Left lobe of liver (tissue), 2 donors: ENCODE data around the gene AIF1. TPM values are rescaled to one million over a fixed set of nuclear protein-coding genes. Genes with fewer than 3 reads are reported as not detected.
A peak's percentile ranks its signal among the peaks of the same experiment; 100 is the strongest.

Experiments used
- ATAC-seq: fragments of 200-7000 bp; cut with Tn5 transposase; one replicate; pipeline ENCODE4 v1.9.1; 2020; ENCODE audit warnings: mild to moderate bottlenecking, moderate library complexity
- DNase-seq: peaks from one replicate; pipeline ENCODE4 v3.0.0-alpha.2; 2020; ENCODE audit warnings: low spot score
- total RNA-seq: library from RNA; stranded (reverse); gene quantifications from one replicate; pipeline ENCODE4 v1.2.1, GENCODE V29; 2021
- donor health status: DM: no; HTN: no; CAD: no; lungs with moderate emphysema.
- donor health status: DM: no; HTN: yes; CAD: no.

Gene AIF1
- 7.2 TPM for total RNA-seq

DNA sequence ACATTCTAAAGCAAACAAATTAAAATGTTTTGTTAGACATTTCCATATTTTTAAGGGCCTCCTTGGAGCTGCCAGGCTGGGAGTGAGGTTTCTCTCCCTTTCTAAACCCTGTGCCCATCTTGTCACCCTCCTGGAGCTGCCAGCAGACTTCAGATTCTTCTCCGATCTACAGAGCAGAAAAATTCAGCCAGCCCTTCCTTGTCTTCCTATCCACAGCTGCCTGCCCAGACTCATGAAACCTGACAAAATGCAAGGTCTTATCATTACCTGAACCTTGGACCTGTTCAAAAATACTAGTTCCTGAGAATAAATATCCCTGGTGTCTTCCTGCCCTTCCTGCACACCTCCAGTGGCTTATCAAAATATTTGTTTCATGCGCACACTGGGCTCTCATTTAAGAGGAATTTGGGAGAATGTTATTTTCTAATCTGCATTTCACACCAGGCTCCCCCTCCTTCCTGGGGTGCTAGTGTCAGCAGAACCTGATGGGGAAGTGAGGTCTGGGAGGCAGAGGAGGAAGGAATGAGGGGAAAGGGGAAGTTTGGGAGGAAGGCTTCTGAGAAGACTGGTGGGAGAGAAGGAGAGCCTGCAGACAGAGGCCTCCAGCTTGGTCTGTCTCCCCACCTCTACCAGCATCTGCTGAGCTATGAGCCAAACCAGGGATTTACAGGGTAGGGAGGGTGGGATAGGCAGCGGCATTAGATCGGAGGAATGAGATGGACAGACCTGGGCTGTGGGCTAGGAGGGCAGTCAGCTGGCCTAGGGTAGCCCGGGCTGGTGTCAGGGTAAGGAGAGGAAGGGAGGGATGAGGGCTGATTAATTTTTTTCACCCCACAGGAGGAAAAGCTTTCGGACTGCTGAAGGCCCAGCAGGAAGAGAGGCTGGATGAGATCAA is at the start of gene AIF1:
AIF1 (plus strand) TSS at position 551 of the 895 bp plus-strand sequence; CDS start at position 647, 96 bp downstream.
- DNase-seq (no peak), ATAC-seq (peak; percentile 75)

DNA sequence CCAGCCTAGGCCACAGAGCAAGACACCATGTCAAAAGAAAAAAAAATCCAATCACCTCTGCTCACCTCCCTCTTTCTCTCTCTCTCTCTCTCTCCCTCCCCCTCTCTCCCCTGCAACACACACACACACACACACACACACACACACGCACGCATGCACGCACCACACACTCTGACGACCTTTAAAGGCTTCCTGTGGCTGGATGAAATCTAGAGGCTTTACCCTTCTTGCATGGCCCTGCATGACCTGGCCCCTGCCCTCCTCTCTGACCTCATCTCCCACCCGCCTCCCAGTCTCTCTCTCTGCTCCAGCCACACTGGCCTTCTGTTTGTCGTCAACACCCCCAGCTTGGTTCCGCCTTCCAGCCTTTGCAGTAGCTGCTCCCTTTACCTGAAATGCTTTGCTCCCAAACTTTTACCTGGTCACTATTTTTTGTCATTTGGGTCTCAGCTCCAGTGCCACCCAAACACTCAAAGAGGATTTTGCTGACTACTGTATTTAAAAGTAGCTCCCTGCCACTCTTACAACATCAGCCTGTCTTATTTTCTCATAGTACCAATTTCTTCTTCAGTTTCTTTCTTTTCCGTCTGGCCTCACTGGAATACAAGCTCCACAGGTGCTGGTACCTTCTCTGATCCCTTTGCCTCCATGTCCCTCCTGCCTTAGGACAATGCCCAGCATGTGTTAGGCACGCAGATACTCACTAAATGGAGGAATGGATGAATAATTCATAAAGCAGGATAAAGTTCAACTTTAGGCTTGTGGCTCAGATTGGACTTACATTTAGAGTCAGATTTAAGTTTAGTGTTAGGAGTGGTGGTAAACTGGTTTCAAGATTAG is 47.3 kb upstream of the AIF1 start:
- ATAC-seq = no peak
- DNase-seq = no peak

DNA sequence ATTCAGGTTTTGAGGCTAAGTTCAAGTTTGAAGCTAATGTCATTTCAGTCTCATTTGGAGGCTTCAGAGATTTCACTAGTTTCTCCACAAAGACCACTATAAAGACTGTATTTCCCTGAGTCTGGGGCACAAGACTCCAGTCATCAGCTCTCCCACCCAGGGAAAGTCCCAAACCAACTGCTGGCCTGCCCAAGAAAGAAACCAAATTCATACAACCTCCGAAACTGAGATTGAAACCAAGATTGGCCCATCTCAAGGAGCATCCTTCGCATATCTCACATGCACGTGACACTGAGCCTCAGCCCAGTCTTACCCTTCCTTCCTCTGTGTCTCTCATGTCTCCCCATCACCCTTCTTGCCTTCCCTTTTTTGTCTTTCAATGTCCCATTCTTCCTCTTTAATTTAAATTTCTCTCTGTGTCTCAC is 46.5 kb upstream of the AIF1 start:
- DNase-seq = no peak
- ATAC-seq = peak; percentile 23

DNA sequence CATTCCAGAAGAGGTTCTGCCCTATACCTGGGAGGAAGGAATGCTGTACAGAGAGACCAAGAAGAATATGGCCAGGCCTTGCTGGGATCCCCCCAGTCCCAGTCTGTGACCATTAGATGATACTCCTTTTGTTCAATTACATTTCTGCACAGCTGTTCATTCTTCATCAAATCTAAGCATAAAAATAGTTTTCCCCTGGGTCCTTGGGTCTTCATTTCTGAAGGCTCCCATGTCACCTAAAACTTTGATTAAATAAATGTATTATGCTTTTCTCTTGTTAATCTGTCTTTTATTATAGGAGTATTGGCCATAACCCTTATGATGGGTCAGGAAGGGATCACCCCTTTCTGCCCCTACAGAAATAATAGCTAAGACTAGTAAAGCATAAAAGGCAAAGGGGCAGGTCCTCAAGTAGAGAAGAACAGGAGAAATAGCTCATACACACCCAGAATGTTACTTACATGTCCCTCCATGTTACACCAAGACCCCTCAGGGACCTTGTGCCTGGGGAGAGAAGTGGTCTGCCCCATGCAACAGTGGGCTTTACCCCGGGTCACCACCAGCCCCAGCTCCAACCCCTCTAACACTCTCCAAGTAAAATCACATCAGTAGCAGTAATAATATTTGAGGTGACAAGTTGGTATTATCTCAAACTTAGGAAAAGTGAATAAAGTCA is 45.0 kb upstream of the AIF1 start:
- no peak for DNase-seq
- ATAC-seq = no peak

DNA sequence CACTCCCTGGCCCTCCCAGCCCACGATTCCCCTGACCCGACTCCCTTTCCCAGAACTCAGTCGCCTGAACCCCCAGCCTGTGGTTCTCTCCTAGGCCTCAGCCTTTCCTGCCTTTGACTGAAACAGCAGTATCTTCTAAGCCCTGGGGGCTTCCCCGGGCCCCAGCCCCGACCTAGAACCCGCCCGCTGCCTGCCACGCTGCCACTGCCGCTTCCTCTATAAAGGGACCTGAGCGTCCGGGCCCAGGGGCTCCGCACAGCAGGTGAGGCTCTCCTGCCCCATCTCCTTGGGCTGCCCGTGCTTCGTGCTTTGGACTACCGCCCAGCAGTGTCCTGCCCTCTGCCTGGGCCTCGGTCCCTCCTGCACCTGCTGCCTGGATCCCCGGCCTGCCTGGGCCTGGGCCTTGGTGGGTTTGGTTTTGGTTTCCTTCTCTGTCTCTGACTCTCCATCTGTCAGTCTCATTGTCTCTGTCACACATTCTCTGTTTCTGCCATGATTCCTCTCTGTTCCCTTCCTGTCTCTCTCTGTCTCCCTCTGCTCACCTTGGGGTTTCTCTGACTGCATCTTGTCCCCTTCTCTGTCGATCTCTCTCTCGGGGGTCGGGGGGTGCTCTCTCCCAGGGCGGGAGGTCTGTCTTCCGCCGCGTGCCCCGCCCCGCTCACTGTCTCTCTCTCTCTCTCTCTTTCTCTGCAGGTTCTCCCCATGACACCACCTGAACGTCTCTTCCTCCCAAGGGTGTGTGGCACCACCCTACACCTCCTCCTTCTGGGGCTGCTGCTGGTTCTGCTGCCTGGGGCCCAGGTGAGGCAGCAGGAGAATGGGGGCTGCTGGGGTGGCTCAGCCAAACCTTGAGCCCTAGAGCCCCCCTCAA is 42.8 kb upstream of the AIF1 start, which contains the start of gene LTA:
LTA (plus strand) TSS at position 249 of the 871 bp plus-strand sequence; CDS start at position 703, 454 bp downstream.
- DNase-seq (no peak), ATAC-seq (no peak)

DNA sequence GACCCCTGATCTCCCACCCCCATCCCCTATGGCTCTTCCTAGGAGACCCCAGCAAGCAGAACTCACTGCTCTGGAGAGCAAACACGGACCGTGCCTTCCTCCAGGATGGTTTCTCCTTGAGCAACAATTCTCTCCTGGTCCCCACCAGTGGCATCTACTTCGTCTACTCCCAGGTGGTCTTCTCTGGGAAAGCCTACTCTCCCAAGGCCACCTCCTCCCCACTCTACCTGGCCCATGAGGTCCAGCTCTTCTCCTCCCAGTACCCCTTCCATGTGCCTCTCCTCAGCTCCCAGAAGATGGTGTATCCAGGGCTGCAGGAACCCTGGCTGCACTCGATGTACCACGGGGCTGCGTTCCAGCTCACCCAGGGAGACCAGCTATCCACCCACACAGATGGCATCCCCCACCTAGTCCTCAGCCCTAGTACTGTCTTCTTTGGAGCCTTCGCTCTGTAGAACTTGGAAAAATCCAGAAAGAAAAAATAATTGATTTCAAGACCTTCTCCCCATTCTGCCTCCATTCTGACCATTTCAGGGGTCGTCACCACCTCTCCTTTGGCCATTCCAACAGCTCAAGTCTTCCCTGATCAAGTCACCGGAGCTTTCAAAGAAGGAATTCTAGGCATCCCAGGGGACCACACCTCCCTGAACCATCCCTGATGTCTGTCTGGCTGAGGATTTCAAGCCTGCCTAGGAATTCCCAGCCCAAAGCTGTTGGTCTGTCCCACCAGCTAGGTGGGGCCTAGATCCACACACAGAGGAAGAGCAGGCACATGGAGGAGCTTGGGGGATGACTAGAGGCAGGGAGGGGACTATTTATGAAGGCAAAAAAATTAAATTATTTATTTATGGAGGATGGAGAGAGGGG is 41.6 kb upstream of the AIF1 start:
- DNase-seq (no peak), ATAC-seq (no peak)

DNA sequence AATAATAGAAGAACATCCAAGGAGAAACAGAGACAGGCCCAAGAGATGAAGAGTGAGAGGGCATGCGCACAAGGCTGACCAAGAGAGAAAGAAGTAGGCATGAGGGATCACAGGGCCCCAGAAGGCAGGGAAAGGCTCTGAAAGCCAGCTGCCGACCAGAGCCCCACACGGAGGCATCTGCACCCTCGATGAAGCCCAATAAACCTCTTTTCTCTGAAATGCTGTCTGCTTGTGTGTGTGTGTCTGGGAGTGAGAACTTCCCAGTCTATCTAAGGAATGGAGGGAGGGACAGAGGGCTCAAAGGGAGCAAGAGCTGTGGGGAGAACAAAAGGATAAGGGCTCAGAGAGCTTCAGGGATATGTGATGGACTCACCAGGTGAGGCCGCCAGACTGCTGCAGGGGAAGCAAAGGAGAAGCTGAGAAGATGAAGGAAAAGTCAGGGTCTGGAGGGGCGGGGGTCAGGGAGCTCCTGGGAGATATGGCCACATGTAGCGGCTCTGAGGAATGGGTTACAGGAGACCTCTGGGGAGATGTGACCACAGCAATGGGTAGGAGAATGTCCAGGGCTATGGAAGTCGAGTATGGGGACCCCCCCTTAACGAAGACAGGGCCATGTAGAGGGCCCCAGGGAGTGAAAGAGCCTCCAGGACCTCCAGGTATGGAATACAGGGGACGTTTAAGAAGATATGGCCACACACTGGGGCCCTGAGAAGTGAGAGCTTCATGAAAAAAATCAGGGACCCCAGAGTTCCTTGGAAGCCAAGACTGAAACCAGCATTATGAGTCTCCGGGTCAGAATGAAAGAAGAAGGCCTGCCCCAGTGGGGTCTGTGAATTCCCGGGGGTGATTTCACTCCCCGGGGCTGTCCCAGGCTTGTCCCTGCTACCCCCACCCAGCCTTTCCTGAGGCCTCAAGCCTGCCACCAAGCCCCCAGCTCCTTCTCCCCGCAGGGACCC is 40.6 kb upstream of the AIF1 start:
- no peak for ATAC-seq
- DNase-seq = no peak

DNA sequence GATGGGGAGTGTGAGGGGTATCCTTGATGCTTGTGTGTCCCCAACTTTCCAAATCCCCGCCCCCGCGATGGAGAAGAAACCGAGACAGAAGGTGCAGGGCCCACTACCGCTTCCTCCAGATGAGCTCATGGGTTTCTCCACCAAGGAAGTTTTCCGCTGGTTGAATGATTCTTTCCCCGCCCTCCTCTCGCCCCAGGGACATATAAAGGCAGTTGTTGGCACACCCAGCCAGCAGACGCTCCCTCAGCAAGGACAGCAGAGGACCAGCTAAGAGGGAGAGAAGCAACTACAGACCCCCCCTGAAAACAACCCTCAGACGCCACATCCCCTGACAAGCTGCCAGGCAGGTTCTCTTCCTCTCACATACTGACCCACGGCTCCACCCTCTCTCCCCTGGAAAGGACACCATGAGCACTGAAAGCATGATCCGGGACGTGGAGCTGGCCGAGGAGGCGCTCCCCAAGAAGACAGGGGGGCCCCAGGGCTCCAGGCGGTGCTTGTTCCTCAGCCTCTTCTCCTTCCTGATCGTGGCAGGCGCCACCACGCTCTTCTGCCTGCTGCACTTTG is 39.6 kb upstream of the AIF1 start, which contains the start of gene TNF:
TNF (plus strand) TSS at position 231 of the 567 bp plus-strand sequence; CDS start at position 408, 177 bp downstream.
- peak; percentile 41 for ATAC-seq
- no peak for DNase-seq

DNA sequence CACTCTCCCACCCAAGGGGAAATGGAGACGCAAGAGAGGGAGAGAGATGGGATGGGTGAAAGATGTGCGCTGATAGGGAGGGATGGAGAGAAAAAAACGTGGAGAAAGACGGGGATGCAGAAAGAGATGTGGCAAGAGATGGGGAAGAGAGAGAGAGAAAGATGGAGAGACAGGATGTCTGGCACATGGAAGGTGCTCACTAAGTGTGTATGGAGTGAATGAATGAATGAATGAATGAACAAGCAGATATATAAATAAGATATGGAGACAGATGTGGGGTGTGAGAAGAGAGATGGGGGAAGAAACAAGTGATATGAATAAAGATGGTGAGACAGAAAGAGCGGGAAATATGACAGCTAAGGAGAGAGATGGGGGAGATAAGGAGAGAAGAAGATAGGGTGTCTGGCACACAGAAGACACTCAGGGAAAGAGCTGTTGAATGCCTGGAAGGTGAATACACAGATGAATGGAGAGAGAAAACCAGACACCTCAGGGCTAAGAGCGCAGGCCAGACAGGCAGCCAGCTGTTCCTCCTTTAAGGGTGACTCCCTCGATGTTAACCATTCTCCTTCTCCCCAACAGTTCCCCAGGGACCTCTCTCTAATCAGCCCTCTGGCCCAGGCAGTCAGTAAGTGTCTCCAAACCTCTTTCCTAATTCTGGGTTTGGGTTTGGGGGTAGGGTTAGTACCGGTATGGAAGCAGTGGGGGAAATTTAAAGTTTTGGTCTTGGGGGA is 38.9 kb upstream of the AIF1 start:
- no peak for DNase-seq
- ATAC-seq = no peak

DNA sequence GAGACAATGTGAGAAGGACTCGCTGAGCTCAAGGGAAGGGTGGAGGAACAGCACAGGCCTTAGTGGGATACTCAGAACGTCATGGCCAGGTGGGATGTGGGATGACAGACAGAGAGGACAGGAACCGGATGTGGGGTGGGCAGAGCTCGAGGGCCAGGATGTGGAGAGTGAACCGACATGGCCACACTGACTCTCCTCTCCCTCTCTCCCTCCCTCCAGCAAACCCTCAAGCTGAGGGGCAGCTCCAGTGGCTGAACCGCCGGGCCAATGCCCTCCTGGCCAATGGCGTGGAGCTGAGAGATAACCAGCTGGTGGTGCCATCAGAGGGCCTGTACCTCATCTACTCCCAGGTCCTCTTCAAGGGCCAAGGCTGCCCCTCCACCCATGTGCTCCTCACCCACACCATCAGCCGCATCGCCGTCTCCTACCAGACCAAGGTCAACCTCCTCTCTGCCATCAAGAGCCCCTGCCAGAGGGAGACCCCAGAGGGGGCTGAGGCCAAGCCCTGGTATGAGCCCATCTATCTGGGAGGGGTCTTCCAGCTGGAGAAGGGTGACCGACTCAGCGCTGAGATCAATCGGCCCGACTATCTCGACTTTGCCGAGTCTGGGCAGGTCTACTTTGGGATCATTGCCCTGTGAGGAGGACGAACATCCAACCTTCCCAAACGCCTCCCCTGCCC is 38.0 kb upstream of the AIF1 start:
- no peak for ATAC-seq

DNA sequence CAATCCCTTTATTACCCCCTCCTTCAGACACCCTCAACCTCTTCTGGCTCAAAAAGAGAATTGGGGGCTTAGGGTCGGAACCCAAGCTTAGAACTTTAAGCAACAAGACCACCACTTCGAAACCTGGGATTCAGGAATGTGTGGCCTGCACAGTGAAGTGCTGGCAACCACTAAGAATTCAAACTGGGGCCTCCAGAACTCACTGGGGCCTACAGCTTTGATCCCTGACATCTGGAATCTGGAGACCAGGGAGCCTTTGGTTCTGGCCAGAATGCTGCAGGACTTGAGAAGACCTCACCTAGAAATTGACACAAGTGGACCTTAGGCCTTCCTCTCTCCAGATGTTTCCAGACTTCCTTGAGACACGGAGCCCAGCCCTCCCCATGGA is 37.5 kb upstream of the AIF1 start:
- DNase-seq = no peak
- ATAC-seq = no peak

More for the DNA sequence above, 38.0 kb upstream of the AIF1 start:
- no peak for DNase-seq

DNA sequence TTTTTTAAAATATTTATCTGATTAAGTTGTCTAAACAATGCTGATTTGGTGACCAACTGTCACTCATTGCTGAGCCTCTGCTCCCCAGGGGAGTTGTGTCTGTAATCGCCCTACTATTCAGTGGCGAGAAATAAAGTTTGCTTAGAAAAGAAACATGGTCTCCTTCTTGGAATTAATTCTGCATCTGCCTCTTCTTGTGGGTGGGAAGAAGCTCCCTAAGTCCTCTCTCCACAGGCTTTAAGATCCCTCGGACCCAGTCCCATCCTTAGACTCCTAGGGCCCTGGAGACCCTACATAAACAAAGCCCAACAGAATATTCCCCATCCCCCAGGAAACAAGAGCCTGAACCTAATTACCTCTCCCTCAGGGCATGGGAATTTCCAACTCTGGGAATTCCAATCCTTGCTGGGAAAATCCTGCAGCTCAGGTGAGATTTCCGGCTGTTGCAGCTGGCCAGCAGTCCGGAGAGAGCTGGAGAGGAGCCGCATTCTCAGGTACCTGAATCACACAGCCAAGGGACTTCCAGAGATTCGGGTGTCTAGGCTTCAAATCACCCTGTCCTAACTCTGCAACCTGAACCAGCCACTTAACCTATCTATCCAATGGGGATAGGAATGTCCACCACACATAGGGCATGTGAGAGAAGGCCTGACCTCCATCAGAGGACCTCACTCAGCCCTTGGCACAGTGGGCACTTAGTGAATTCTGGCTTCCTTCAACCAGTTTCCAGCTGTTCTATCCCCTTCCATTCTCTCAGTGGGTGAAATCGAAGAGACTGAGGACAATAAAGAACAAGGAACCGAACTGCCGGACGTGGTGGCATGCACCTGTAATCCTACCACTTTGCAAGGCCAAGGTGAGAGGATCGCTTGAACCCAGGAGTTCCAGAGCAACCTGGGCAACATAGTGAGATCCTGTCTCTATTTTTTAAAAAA is 36.6 kb upstream of the AIF1 start:
- no peak for DNase-seq
- no peak for ATAC-seq

DNA sequence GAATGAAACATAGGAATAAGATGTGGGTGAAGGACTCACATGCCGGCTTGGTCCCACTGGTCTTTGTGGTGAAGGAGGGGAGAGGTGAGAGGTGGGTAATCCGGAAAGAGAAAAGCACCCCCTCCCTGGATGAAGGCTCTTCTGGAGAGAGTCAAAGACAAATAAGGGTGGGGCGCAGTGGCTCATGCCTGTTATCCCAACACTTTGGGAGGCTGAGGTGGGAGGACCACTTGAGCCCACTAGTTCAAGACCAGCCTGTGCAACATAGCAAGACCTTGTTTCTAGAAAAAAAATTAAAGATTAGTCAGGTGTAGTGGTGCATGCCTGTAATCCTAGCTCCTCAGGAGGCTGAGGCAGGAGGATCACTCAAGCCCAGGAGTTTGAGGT is 35.9 kb upstream of the AIF1 start:
- ATAC-seq = no peak
- DNase-seq = no peak

DNA sequence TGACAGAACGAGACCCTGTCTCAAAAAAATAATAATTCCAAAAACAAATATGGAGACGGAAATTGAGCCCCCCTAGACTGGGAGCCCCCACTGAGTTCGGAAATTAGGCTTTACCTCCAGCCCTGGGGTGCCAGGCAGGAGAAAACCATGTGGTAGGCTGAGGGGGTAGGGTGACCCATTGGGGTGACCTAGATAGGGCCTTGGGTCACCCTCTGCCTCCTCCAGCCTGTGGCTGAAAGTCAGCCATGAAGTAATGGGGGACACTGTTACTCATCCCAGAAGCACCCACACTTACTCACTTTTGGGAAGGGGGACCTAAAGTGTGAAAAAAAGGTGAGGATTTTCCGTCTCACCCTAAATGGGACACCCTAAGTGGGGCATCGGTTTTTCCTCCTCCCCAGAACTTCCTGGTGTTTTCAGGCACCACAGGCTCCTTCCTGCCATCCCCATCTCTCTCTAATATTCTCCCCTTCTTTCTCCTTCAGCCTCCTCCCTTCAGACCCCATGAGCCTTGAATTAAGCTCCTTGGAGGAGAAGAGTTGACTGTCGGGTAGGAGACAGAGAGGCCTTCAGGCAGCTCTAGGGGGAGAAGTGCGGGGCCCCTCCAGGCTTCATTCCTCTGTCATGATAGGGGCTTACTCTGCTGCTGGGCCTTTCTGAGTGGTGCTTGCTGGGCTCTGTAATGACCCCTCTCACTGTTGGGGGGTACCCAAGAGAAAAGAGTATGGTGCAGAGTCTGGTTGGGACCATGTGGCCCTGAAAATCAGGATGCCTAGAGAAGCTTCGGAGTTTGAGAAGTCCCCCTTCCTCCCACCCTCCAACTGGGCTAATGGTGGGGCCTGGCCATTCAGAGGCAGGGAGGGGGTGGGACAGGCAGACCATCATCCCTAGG is 35.2 kb upstream of the AIF1 start:
- ATAC-seq = no peak
- no peak for DNase-seq
